Daoy (cell line): ENCODE results near the gene SCGB1D1. TPM values are rescaled to one million over a fixed set of nuclear protein-coding genes. Genes with fewer than 3 reads are reported as not detected.

Experiments used
- DNase-seq: peaks from one replicate; pipeline ENCODE4 v3.0.0-alpha.2; 2015; ENCODE audit warnings: low read depth
- total RNA-seq: library from RNA; depleted of rRNA; stranded (reverse); fragments of >200 nt; shearing (Covaris generic); gene quantifications from 2 replicates; pipeline ENCODE4 v1.2.3, GENCODE V29; 2014; rRNA removed

The SCGB1D1 gene, protein sequence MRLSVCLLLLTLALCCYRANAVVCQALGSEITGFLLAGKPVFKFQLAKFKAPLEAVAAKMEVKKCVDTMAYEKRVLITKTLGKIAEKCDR
- total RNA-seq: not detected in 2 replicates

DNA sequence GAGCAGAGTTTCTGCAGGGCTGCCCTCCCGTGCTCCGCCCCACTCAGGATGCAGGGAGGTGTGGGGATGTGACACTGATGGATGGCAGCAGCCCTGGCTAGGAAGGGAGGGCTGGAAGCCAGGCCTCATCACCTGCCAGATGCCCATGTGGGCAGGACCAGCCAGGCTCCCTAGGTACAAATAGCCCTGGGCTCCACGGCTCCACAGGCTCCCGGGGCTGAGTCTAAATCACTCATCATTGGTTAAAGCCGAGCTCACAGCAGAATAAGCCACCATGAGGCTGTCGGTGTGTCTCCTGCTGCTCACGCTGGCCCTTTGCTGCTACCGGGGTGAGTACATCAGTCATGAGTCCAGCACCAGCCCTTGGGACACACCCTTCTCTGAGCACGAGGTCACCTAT, at the start of gene SCGB1D1:
TSS of gene SCGB1D1 (plus strand) at position 206 of the 400 bp plus-strand sequence. CDS start at position 275, 69 bp downstream.
- no peak for DNase-seq

DNA sequence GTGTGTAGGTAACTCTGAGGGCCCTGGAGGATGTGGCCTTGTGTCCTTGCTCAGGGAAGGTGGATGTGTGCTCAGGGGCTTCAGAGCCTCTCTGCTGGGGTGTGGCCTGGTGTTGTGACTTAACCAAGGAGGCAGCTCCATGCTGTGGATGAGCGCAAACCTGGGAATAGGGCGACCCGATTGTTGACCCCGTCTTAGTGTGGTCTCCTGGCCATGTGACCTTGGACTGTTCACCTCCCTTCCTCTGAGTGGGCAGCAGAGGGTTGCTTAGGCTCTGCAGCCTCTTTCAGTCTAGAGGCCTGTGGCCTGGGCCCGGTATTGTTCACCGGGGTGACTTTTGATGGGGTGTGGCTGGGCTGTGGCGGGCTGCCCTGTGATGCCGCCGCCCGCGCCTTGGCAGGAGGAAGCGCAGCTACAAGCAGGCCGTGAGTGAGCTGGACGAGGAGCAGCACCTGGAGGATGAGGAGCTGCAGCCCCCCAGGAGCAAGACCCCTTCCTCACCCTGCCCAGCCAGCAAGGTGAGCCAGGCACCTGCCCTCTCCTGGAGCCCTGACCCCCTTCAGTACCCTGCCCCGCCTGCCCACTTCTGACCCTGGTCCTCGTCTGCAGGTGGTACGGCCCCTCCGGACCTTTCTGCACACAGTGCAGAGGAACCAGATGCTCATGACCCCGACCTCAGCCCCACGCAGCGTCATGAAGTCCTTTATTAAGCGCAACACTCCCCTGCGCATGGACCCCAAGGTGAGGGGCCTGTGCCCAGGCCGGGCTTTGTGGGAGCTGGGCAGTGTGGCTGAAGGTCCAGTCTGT, 49.5 kb upstream of the SCGB1D1 start:
- no peak for DNase-seq

DNA sequence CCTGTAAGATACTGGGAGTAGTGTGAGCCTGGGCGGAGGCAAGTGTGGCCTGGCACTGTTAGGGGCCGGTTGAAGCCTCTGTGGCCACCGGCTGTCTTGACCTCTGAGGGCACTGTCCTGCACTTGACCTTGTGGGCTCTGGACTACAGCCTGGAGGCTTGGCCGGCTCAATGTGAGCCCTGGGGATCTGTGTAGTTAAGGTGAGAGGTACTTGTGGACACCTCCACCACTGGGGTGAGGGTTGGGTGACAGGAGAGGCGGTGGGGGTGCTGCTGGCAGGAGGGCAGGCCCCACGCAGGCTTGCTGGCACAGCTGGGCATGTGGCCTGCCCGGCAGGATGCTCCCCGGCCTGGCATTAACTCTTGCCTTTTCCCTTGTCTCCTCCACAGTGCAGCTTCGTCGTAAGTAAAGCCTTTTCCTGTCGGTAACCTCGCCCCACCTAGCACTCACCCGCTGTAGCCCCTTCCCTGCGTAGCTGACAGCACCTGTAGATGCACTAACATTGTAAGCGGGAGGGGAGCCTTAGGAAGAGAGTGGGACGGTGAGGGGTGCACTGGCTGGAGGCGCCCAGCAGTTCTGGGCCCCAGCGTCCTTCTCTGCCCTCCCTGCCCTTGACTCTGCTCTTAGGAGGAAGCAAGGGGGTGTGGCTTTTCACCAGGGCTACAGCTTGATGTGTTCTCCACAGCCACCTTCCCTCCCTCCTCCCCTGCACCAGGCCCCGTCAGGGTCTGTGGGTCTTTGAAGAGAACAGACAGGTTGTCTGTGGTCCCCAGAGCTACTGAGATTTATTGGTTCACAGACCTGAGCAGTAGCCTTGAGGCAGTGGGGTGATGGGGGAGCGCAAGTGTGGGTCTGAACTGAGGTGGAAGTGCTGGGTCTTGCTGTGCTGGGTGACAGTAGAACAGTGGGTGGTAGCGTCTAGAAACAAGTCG, 48.6 kb upstream of the SCGB1D1 start:
- no peak for DNase-seq

DNA sequence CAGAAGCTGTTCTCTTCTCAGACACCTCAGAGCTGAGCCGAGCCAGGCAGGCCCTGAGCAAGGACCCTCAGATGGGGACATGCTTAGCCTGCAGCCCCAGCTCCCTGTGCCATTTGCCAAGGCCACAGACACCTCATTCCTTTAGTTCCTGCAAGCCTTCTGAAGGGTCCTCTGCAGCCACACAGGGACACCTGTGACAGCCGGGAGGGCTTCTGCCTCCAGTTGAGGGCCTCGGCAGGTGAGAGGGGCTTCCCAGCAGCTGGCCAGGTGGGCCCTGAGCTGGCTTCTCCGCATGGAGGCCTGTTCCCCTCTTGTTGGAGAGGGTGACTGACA, 48.0 kb upstream of the SCGB1D1 start:
- DNase-seq: no peak

DNA sequence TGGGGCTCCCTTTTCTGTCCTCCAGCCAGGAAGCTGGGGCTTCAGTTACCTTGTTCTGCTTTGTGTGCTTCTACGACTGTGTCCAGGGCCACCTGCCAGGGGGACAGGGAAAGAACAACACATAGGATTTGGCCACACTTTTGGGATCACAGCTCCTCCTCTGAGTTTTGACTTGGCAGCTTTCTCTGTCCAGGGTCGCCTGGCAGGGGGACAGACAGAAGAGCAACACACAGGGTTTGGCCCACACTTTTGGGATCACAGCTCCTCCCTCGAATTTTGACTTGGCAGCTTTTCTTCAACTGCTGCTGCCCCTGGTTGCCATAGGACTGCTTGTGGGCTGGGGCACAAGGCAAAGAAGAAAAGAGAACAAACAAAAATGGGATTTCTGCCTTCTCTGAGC, 47.1 kb upstream of the SCGB1D1 start:
- no peak for DNase-seq

DNA sequence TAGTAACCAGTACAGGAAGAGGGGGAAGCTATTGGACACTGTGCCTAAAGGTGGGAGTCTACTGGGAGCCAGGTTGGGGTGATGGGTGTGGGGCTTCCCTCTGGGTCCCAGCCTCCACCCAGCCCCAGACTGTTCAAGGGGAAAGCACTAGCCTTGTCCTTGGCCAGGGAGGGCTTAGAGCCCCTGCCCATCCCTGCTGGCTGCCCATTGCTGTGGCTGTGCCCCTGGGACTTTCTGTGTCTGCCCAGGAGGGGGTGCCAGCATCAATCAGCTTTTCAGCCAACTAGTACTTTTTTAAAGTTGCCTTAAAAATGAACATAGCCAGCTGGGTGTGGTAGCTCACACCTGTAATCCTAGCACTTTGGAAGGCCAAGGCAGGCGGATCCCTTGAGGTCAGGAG, 46.3 kb upstream of the SCGB1D1 start:
- no peak for DNase-seq

DNA sequence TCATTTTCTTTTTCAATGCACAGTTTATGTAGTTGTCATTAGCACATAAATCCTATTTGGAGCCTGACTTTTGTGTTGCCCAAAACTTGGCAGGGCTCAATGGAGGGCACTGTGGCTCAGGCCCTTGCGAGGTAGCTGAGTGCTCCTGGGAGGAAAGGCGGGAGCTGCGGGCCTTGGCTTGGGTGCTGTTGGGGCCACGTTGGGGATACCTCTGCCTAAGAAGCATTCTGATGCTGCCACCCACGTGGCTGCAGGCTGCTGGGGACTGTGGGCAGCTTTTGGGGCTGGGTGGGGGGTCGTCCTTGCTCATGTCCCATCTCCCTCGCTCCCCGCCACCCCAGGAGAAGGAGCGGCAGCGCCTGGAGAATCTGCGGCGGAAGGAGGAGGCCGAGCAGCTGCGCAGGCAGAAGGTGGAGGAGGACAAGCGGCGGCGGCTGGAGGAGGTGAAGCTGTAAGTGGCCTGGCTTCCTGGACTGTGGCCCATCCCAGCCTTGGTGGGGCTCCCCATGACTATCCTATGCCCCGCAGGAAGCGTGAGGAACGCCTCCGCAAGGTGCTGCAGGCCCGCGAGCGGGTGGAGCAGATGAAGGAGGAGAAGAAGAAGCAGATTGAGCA, 45.3 kb upstream of the SCGB1D1 start:
- no peak for DNase-seq

DNA sequence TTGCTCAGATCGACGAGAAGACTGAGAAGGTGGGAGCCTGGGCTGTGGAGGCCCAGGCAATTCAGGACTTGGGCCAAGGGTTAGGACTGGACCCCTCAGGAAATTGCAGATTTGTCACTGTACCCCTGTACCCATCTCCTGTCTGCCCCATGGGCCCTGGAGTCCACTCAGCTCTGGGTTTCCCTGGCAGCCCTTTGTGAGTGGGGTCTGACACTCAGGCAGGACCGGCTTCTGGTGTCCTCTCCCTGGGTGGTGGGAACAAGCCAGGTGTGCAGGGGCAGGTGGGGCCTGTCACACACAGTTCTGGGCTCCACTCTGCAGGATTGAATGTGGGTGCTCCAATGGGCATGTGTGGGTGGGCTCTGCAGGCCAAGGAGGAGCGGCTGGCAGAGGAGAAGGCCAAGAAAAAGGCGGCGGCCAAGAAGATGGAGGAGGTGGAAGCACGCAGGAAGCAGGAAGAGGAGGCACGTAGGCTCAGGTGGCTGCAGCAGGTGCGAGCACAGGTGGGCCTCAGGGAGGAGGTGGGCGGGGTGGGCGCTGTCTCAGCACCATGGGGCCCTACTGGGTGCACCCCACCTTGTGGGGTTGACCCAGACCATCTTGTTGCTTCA, 44.6 kb upstream of the SCGB1D1 start:
- DNase-seq: no peak

DNA sequence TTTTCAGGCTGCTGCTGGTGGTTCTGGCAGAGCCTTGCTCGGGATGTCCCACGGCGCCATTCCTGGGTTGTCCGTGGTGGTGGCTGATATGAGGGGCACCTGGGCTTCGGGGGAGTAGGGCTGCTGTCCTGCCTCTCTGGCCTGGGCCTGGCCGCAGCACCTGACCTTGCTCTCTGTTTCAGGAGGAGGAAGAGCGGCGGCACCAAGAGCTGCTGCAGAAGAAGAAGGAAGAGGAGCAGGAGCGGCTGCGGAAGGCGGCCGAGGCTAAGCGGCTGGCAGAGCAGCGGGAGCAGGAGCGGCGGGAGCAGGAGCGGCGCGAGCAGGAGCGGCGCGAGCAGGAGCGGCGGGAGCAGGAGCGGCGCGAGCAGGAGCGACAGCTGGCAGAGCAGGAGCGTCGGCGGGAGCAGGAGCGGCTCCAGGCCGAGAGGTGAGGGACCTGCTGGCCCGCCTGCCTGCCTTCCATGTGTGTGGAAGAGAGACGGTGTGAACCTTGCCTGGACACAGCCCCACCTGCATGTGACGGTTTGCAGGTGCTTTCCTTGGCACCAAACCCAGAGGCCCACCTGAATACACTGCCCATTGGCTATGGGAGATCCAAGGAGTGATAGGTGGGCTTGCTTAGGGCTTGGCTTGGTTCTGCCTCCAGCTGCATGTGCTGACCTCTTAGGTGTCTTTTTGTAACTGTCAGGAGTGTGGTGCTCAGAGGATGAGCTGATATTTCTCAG, 43.4 kb upstream of the SCGB1D1 start:
- DNase-seq: no peak

DNA sequence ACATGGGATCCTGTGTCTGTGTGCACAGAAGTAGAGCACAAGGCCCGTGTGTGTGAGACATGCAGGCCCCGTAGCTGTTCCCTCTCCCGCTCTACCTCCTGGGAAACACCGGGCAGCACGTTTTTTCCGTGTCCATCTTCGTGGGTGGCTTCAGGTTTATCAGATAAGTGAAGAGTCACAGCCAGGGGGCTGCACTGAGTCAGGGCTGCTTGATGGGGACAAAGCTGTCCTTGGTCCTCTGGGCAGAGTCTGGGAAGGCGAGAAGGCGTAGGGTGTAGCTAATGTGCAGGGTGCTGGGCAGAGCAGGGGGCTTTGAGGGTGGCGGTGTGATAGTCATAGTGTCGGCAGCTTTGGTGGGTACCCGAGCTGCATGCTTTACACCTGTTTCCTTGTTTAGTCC, 42.5 kb upstream of the SCGB1D1 start:
- no peak for DNase-seq

DNA sequence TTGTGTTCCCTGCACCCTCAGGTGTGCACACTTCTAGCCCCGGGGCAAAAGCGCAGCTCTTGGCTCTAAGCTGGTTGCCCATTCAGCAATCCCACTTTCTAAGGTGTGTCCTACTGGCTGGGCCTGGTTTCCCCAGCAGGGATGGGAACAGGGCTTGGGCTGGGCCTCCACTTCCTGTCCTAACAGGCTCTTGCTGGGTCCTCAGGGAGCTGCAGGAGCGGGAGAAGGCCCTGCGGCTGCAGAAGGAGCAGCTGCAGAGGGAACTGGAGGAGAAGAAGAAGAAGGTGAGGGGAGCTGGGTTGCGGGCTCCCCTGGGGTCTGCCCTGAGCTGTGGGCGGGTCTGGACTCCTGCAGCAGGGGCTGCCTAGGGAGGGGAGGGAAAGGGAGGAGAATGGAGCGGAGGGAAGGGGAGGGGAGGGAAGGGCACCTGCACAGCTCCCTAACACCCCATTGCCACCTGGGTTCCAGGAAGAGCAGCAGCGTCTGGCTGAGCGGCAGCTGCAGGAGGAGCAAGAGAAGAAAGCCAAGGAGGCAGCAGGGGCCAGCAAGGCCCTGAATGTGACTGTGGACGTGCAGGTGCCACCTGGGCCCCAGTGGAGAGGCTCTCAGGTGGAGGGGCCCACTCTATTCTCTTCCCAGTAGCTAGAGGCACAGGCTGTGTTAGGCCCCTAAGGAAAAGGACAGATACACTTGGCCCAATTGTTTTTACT, 41.6 kb upstream of the SCGB1D1 start:
- DNase-seq: no peak

DNA sequence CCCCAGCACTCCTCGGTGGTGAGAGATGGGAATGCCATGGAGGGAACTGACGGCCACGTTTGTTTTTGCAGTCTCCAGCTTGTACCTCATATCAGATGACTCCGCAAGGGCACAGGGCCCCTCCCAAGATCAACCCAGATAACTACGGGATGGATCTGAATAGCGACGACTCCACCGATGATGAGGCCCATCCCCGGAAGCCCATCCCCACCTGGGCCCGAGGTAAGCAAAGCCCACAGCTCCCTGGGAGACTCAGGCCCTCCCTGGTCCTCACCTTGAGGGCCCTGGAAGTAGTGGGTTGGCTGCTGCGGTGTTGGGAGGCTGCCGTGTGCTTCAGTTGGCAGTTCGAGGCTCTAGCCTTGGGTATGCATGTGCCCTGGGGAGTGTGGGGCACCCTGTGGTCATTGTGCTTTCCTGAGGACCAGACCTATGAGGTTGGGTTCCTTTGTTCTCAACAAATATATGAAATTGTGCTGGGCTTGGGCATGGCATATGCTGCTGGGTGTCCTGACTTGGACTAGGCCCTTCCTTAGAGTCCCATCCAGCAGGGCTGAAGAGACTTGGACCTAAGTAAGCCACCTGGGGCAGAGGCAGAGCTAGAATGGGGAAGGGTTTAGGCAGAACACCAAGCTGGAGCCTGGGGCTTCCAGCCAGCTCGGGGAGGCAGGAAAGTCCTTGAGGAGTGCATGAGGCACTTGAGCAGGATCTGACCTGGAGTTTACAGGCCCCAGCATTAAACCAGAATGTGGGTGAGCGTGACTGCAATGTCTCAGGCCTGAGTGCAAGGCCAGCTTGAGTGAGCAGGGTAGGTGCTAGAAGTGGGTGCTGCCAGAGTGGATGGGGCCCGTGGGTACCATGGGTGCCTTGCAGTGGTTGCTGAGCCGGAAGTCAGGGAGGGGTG, 39.8 kb upstream of the SCGB1D1 start:
- no peak for DNase-seq

DNA sequence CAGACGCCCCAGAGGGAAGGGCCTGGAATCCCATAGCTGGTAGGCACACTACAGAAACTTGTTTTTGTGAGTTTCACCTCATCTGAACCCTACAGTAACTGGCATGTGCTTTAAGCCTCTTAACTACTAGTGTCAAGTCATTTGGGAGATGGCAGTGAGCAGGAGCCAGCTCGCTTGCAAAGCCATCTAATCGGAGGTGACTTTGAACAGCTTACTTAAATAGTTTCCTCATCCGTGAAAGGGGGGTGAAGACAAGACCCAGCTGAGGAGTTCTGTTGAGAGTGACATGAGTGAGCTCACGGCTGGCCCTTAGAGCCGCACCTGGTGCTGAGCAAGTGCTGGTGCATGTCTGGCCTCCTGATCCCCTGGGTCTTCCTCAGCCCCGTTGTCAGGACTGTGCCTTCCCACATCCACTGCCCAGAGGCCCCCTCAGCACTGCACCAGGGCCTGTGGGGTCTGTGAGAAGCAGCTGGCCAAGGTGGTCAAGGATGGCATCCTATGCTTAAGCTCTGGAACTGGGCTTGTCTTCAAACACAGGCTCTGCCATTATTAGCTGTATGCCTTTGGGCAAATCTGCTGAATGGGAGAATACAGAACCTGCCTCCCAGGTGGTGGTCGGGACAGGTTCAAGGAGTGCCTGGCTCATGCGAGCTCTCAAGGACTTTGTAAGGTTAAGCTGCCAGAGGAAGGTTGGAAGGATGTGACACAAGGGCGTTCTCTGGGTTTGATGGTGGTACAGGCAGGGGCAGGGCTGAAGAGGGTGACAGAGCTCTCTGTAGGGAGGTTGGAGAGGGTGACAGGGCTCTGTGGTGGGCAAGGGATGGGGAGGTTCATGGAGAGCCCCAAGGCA, 38.9 kb upstream of the SCGB1D1 start:
- no peak for DNase-seq

DNA sequence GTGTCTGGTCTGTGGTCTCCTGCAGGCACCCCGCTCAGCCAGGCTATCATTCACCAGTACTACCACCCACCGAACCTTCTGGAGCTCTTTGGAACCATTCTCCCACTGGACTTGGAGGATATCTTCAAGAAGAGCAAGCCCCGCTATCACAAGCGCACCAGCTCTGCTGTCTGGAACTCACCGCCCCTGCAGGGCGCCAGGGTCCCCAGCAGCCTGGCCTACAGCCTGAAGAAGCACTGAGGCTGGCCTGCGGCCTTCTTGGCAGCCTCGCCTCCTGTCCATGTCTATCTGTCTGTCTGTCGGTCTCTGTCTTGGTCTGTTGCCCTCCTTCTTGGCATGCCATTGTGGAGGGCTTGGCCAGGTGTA, 38.3 kb upstream of the SCGB1D1 start:
- DNase-seq: no peak

DNA sequence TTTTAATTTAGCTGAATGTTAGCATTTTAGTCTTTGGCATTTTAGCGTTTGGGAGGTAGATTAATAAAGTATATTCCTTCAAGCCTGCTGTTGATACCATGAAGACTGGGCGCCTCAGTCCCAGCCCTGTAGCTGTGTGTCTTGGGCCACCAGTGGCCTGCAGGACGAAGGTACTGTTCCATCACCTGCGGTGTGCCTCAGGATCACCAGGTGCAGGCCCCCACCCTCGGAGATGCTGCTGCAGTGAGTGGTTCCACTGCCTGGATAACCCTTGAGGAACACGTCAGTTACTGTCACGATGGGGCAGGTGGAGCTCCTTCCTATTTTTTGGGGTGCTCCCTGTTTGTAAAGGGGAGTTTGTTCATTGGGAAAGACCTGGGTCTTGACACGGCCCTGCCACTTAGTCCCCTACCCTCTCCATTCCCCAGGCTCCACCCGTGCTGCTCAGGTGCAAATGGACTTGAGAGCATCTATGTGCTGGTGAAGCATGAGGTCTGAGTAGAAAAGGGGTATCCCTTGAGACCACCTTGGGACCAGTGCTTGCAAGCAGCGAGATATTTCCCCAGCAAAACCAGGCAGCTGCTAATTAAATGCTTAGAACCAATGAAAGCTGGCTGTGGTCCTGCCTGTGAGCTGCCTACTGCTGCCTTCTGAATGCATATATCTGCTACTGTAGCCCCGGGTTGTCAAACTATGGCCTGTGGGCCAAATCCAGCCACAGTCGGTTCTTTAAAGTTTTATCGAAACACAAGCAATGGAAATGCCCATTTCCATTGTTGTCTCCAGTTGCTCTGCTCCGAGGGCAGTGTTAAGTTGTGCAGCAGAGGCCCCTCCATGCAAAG, 37.5 kb upstream of the SCGB1D1 start:
- no peak for DNase-seq

DNA sequence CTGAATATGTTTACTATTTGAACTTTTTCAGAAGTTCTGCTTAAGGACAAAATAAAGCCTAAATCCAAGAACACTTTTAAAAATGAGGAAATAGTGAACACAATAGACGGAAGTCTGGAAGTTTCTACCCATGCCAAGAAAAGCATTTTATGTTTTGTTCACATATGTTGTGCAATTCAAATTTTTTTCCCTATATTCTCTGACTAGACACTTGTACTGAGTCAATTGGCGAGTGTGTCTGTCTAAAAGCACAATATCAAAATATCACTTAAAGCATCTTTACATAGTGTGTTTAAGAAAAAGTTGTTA, 37.0 kb upstream of the SCGB1D1 start:
- DNase-seq: no peak

DNA sequence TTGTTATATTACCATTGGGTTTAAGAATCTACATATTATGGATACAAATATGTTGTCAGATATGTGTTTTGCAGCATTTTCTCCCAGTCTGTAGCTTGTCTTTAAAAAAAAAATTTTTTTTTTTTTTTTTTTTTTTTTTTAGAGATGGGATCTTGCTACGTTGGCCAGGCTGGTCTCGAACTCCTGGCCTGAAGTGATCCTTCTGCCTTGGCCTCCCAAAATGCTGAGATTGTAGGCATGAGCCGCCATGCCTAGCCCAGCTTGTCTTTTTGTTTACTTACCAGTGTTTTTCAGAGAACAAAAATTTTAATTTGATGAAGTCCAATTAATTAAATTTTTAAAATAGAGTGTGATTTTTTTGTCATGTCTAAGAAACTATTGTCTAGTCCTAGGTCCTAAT, 36.4 kb upstream of the SCGB1D1 start:
- DNase-seq: no peak

DNA sequence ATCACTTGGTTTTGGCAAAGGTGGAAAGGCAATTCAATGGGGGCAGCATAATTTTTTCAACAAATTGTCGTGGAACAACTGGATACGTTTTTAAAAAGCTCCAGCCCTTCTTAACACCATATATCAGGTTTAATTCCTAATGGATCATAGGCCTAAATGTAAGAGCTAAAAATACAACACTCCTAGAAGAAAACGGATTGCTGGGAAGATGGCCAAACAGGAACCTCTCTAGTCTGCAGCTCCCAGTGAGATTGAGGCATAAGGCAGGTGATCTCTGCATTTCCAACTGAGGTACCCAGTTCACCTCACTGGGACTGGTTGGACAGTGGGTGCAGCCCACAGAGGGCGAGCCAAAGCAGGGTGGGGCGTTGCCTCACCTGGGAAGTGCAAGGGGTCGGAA, 32.4 kb upstream of the SCGB1D1 start:
- DNase-seq: no peak
